DND-41 (cell line): ENCODE results near the gene KRT80.

Experiments used
- EZH2 ChIP-seq: IDR thresholded peaks from 3 replicates; pipeline ENCODE4 v1.6.1; 2012; ENCODE audit warnings: borderline replicate concordance, low read depth, mild to moderate bottlenecking, moderate library complexity, low read length, inconsistent platforms; ENCODE audit not compliant: severe bottlenecking
- TF ChIP-seq, protein P1 (sequence below): IDR thresholded peaks from 2 replicates; pipeline ENCODE4 v1.5.1; 2012; ENCODE audit warnings: borderline replicate concordance, low read length, moderate library complexity, mild to moderate bottlenecking; ENCODE audit not compliant: poor library complexity, severe bottlenecking; ENCODE audit errors: extremely low read depth

DNA sequence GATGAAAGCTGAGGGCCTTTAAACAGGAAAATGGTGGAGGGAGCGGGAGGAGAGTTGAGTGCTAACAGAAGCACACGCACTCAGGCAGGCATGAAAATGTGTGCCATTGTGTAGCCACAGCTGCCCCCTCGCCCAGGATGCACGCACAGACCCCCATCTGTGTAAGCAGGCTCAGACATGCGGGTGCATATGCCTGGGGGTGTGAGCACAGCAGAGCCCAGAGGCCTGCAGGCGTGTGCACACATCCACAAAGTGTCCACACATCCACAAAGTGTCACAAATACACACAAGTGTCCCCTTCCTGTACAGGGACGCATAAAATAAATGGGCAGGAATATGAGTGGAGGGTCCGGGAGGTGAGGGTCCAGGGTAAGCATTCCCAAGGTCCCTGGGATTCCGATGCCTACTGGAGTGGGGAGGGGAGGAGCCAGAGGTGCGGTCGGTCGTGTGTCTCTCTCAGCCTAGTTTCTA lies 40.4 kb upstream of the KRT80 start:
- TF ChIP-seq, protein P1, sequence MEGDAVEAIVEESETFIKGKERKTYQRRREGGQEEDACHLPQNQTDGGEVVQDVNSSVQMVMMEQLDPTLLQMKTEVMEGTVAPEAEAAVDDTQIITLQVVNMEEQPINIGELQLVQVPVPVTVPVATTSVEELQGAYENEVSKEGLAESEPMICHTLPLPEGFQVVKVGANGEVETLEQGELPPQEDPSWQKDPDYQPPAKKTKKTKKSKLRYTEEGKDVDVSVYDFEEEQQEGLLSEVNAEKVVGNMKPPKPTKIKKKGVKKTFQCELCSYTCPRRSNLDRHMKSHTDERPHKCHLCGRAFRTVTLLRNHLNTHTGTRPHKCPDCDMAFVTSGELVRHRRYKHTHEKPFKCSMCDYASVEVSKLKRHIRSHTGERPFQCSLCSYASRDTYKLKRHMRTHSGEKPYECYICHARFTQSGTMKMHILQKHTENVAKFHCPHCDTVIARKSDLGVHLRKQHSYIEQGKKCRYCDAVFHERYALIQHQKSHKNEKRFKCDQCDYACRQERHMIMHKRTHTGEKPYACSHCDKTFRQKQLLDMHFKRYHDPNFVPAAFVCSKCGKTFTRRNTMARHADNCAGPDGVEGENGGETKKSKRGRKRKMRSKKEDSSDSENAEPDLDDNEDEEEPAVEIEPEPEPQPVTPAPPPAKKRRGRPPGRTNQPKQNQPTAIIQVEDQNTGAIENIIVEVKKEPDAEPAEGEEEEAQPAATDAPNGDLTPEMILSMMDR = no peak
- no peak for TF ChIP-seq EZH2
